ELR (cell line): ENCODE results near the gene LPO.

ENCODE experiments used
- DNase-seq: peaks from one replicate; pipeline ENCODE4 v3.0.0-alpha.2; 2015; ENCODE audit warnings: low read depth

The LPO gene

DNA sequence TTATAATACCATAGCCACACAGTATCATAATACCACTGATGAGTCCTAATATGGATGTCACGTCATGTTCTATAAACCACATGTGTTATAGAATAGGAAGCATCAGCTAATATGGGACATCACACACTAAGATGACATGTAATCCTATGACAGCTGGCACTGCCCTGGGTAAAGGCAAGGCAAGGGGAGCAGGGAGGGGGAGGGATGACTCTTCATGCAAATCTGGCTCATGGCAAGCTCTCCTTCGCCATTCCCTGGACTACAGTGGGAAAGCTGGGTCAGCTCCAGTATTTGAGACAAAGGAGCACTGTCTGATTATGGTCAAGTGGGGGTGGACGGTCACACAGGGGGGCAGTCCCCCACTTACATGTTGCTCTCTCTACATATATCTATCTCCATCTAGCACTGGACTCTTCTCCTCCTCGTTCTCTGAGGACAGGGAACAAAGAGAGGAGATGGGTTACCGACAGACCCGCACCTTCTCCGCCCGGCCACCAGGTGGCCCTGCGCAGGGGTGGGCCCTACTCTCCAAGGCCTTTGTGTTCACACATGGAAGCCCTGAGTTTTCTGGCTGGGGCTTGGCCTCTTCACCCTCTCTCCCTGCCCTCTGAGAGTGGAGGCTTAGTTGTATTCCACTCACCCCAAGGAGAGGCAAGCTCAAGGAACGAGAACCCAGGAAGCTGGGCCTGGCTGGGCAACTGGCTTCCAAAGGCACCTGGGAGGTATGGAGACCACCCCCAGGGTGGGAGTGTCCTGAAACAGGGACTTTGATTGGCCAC is 65.8 kb downstream of the LPO start:
- peak; percentile 67 for DNase-seq

DNA sequence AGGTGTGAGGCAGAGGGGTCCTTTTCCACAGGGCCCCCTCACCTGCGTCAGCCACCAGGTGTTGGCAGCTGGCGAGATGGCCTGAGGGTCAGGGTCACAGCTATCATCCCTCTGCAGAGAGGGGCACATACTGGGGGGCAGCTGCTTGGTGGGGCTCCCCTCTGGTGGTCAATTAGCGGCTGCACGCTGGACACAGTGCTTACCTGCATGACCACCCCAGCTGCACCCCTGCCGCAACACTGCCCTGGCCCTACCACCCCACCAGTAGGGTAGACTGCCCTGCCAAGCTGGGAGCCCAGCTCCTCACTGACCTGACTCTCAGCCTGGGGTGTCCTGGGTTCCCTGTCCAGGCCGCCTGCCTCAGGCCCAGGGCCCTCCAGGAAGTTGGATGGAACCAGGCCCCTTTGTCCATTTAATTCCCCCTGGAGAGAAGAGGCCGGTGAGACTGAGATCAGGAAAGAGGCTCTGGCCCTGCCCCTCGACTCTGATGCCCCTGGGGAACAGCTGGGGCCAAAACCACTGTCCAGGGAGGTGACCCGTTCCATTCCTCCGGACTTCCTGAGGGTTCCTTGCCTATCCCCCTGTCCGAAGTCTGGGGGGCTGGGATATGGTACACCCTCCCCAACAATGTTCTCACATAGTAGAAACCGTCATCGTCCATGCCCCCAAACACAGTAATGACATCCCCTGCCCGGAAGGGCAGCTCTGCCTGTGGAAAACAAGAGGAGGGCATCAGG is 66.5 kb downstream of the LPO start:
- no peak for DNase-seq

DNA sequence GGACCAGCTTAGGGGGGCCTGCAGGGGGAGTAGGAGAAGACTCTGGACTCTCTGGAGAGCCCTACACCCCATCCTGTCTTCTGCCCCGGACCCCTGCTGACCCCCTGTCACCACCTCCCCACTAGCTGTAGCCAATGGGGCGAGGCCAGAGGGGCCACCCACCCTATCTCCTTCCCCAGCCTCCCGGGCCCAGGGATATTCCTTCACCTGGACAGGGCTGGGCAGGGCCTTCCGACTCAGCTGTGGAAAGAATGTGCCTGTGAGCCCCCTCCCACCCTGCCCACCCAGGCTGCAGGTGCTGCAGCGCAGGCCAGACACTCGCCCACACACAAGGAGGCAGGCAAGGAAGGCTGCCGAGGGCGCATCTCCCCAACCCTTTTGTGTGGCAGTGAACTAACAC is 67.2 kb downstream of the LPO start:
- no peak for DNase-seq

DNA sequence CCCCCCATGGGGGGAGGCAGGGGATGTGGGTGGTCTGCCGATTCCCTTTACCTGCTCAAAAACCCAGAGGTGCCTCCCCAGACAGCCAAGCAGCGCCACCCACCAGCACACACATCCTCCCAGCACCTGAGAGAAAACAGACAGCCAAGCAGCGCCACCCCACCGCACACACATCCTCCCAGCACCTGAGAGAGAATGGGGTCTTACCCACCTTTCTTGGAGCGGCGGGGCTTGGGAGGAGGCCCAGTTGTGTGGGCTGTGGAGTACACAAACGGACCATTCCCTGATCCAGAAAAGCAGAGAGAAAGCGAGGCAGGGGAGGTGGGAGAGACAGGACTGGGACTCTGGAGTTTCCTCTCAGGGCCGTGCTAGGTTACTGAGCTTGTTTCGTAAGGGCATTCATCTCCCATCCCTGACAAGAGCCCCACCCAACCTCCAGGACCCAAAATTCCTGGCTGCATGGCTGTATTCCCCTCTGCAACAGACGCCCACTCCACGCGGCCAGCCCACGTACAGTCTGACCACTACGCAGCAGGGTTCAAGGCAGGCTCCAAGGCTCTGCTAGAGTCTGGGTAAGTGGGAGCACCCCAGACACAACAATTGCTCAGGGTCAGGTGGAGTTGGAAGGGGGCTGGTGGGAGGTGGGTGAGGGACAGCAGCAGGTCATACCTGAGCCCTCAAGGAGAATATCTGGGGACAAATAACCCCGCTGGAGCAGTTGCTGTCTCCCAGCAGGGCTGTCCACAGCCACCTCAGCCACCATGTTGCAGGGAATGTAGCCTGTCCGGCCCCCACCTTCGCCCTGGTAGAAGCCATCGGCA is 68.0 kb downstream of the LPO start:
- no peak for DNase-seq

DNA sequence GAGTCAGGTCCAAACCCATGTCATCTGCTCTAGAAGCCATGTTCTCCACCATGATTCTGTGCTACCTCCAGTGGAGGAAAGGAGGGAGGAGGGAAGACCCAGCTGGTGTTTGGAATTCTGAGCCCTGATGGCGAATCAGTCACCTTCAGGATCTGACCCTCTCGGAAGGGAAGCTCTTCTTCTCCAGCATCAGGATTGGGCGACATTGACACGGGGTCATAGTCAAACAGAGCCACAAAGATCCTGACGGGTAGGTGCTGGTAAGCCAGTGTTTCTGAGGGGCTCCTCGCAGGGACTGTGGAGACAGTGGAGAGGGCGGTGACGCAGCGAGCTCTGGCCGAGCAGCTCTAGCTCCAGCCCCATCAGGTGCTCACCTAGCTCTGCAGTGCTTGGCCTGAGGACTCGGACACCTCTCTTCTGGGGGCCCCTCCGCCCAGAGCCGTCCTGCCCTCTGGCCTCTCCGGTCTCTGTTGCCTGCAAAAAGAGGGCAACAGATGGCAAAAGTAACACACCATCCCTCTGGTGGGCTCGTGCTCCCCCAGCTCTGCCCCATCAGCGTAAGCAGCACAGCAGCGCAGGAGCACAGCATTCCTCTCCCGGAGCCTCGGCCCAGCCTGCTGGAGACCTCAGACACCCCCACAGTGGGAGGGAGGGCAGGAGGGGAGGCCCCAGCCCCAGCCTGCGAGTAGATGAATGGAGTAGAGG is 69.2 kb downstream of the LPO start:
- DNase-seq: no peak

DNA sequence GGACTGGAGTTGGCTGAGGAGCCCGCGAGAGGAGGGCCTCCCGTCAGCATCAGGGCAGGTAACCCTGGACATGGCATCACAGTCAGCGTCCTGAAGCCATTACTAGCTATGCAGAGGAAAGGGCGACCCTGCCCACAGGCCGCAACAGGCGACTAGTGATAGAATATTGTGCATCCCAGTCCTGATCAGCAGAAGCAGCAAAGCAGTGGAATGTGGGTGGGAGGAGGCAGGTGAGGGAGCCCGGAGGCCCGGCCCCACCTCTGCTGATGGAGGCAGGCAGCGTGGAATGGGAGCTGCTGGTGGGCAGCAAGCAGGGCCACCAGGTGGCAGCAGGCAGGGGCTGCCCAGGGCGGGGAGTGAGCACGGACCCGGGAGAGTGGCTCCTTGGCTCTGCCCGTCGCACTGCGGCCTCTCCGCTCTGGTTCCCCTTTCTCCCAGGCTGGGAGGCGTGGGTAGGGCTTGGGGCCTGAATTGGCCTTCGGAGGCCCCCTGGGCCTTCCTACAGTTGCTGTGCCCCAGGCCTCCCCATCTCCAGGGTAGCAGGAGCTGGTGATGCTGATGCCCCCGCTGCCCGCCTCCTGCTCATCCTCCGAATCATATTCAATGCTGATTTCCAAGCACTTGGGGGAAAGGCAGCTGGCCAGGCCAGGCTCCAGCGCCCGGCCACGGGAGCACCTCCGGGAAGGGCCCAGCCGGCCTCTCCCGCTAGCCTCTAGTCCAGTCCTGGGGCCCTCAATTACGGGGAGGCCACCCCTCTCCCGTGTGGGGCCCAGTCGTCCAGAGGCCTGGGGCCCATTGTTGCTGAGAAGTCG is 70.0 kb downstream of the LPO start:
- peak; percentile 33 for DNase-seq

DNA sequence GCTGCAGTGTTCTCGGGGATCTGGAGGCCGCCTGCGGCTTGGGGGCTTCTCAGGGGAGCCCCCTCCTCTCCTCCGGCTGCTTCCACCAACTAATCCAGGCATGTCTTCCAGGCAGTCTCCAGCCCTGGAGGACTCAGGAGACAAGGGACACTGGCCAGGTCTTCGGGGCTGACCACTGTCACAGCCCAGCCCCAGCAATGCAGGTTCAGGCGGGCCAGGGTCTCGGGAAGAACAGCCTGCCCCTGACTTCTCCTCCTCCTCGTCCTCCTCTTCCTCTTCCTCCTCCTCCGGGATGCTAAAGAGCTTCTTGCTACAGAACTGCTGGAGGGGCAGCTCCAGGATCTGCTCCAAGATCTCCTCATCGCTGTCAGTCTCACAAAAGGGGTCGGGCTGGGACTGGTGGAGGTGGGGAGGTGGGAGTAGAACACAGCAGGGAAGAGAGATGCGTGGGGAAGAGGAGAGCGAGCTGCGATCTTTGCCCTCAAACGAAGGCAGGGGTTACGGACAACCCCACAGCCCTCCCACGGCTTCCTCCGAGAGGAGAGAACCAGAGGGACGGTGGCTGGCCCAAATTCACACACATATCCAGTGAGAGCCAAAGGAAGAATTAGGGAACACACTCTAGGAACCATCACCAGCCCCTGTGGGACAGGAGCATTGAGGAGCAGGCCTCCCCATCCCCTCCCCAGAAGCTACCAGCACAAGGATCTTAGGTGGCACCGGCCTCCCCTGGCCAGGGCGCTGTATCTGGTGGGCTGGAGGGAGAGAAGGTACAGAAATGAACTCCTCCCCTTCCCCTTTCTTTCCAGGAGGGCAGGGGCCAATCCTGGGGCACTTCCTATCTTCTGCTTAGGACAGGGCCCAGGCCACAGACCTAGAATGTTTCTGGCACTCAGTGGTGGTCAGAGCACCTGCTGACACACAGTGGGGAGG is 70.9 kb downstream of the LPO start:
- no peak for DNase-seq

DNA sequence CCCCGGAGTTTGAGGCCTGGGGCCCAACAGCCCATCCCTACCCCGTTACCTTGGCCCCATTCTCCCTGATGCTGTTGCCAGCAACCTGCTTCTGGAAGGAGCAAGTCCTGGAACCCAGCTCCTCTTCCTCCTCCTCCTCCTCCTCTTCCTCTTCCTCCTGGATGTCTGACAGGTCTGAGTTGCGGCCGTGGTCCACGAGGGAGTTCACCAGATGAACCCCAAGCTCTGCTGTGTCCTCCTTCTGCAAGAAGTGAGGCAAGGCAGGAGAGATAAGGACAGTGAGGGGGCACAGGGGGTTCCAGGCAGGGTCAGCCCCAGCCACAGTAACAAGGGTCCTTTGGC is 71.5 kb downstream of the LPO start:
- no peak for DNase-seq

DNA sequence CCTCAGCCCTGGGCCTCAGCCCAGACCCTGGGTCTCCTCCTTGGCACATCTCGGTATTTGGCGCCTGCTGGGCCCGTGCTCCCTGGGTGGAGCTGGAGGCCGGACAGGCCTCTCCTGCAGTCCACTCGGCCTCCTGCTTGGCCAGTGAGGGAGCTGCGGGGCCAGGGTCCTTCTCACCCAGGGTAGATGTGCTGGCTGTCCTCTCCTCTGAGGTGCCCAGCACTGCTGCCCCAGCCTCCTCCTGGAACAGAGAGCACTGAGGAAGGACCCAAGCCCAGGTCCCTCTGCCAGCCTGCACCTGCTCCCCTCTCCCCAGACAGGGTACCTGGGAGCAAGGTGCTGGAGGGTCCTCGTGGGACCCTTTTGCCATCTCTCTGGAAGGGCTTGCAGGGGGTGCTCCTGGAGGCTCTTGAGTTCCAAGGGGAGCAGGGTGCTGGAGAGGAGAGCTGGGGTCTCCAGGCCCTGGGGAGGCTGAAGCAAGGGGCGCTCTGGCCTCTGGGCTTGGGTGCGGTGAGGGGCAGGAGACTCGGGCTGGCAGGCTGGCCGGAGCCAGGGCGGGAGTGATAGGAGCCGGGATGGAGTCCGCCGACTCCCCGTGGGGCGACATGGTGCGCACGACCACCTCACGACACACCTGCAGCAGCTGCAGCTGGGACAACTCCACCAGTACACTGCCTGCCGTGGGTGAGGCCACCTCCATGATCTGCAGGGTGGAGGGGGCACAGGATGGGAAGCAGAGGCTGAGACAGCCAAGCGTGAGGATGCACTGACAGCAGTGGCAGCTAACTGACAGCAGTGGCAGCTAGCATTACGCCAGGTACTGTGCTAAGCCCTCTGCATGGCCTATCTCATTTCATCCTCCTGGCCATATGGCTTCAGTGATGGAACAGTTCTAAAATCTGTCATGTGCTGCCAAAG is 72.4 kb downstream of the LPO start:
- no peak for DNase-seq

DNA sequence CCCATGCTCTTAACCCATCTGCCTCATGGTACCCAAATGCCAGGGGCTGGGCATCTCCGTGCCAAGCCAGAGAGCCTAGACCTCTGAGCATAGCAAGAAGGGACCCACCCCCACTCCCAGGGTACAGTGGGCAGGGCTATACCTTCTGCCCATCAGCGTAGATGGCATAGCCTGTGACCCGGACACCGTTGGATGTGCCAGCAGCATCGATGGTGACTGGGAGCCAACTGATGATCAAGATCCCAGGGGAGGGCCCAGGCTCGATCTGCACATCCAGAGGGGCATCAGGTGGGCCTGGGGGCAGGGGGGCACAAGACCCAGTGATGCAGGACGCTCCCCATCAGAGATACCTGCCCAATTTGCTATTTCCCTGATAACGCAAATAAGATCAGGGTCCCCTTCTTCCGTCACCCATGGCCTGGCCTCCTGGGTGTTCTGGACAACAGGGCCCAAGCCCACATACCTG is 73.1 kb downstream of the LPO start:
- no peak for DNase-seq

DNA sequence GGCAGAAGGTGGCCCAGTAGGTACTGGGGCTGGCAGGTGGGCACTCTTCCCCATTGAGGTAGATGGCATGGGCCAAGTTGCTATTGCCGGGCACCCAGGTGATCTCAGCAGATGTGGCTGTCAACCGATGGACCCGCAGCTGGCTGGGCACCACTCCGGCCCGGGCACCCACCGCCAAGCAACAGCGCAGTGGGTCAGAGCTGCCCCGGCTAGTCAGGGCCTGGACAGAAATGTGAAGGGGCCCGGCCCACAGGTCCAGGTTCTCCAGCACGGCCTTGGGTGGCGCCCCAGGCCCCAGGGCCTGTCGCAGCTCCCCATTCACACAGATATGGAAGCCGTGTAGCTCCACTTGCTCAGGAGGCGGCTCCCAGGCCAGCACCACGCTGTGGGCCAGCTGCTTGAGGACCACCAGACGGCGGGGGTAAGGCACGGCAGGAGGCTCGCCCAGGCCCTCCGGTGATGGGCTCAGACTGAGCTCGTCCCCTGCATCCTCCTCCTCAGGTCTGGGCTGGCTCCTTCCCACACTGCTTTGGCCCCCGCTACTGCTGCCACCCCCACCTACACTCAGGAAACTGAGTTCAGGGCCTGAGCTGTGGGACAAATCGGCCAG is 73.7 kb downstream of the LPO start:
- no peak for DNase-seq

DNA sequence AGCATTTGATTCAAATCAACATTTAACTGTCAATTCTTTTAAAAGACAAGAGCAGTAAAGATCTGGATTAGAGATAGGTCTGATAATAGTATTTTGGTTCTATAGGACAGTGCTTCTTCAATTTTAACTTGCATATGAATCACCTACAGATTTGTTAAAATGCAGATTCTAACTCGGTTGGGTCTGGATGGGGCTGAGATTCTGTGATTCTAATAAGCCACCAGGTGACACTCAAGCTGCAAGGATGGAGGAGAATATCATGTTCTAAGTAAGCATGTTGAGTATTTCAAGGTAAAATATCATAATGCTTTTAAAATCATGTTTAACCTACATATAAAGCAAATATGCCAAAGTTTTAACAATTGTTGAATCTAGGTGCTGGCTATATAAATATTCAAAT is 74.4 kb downstream of the LPO start:
- DNase-seq: no peak

DNA sequence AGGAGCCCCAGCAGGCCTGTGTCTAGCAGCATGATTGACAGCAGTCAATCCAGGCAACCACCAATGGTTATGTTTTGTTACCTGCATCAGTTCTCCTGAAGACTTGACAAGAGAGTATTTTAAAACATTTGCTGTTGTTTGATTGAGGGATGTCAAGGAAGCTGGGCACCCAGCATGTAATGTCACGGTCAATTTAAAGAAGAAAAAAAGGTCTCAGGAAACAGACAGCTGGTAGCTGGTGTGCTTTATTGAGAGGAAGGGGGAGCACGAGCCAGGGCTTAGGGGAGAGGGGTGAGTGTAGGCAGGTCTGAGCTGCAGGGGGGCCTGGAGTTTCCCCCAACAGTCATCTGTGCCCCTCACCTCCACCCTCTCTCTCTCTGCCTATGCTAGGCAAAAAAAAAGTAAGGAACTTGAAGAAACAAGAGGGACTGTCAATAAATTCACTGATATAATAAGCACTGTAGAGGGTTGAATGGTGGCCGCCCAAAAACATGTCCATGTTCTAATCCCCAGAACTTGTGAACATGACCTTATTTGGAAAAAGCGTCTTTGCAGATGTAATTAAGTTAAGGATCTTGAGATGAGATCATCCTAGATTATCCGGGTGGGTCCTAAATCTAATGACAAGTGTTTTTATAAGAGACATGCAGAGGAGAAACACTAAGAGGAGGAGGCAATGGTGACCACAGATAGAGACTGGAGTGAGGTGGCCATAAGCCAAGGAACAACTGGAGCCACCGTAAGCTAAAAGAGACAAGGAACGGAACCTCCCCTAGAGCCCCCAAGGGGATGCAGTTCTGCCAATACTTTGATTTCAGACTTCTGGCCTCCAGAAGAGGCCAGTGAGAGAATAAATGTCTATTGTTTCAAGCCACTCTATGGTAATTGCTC is 75.7 kb downstream of the LPO start:
- DNase-seq: no peak

DNA sequence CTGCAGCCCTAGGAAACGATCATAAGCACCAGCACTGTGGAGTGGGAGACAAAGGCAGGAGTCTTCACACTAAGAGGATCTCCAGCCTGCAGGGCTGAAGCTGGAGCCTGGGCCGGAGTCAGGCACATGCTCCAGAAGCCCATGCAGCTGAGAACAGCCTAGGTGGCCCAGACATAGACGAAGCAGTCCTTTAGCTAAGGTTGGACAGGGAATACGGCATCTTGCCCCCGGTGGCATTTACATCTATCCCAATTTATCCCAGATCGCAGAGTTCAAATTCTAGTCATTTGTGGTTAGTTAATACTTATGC is 76.3 kb downstream of the LPO start:
- no peak for DNase-seq

DNA sequence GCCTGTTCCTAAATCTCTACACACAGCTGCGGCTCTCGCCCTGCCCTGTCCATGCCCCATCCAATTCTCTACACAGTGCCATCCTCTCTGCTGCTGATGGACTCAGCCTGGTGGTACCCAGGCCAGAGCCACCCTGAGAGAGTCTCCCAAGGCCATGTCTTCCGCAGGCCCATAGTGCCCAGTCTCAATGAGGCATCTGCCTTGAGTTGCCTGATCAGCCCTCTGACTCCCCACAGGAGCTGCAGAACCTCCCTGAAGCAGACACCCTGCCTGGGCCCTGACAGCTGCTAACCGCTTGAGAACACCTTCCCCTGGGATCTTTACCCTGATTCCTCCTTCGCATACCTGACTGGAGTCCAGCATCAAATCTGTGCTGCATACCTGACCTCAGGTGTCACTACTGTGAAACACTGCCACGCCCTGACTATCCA is 76.9 kb downstream of the LPO start:
- DNase-seq: no peak

DNA sequence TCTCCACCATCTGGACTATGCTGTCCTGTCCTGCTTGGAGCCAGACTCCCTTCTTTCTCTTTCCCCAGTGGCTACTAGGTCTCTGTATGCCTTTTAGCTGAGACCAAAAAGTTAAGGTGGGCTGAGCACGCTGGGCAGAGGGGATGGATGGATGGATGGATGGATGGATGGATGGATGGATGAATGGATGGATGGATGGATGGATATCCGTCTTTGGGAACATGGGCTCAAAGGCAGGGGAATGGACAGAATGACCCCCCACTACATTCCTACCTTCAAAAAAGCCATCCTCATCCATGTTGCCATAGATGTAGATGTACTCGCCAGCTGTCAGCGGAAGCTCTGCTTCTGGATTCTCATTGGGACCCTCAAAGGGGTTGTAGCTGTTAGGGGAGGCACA is 77.4 kb downstream of the LPO start:
- no peak for DNase-seq

DNA sequence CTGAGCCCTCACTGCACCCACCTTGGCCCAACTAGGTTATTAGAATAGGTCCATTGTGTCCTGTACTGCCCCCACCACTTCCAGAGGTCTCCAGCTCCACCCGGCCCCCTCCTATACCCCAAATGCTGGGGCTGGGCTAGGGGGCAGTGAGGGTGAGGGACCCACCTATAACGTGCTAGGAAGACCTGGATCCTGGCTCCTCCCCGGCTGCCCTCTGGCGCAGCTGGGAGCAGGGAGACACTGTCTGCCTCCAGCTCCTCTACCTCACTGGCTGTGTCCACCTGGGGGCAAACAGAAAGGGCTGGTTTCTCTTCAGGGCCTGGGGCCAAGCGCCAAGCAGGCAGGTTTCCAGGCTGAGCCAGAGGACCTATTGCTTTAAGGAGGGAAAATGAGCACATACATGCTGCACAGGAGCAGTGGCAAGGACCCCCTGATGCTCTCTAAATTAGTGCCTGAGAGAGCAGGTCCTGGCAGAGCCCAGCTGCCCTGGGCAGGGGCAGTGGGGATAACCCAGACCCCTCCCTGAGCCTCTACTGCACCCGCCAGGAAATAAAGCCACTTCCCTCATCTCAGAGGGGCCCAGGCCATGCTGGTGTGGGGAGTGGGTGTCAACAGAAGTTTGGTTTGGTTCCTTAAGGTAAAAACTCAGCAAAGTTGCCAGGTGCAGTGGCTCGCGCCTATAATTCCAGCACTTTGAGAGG is 78.0 kb downstream of the LPO start:
- DNase-seq: no peak
